22Rv1 (cell line): ENCODE data around the gene ZC3H12A.

ENCODE experiments used
- CTCF ChIP-seq: fragments of 450-650 bp; IDR thresholded peaks from 2 replicates; pipeline ENCODE4 v1.5.1; 2017; ENCODE audit warnings: mild to moderate bottlenecking
- ZFX ChIP-seq: fragments of 450-650 bp; IDR thresholded peaks from 2 replicates; pipeline ENCODE4 v1.6.1; 2017; ENCODE audit warnings: antibody characterized with exemption, borderline replicate concordance

- no peak for TF ChIP-seq CTCF
- TF ChIP-seq ZFX = no peak
These were observed 24.4 kb upstream of the ZC3H12A start for GRCh38 chr1:37449936-37450335.
